ENCODE measurements around the gene PTCH2. TPM values are rescaled to one million over a fixed set of nuclear protein-coding genes. Genes with fewer than 3 reads are reported as not detected.
"Not testable (repeated sequence)": the region's sequence is repeated elsewhere in the genome, so short reads cannot be mapped to it uniquely, and the experiment has no call there.

PTCH2 gene
- total RNA-seq, 4 donors from 2014 or later: 0.66 to 2.6 (median 1.1) TPM

DNA sequence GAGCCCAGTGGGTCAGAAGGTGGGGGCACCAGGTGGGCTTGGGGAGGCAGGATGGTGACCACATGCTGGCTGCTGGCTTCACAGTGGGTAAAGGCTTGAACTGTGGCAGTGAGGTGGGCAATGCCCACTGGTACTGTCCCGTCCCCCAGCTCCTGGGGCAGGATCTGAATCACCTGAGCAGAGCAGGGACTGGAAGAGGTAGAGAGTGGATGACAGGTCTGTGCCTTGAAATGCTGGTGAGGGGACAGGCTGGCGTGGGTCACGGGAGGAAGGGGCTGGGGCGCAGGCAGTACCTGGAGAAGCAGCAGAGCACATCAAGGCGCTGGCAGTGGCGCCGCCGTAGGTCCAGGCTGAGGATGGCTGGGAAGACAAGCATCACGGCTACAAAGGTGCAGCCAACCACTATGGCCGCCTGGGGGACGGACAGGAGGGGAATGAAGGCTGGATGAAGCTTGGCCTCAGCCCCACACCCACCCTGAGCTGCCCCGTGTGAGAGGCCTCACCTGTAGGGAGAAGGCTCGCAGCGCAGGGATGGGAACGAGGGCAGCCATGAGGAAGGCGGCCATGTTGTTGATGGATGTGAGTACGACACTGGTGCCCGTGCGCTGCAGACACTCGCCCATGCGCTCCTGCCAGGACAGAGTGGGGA, 14.9 kb downstream of the PTCH2 start:
- no peaks in the 10 kb centered on the region for H3K27me3 ChIP-seq
- H3K4me1 ChIP-seq: peaks cover 0 to 10% (median 7%) of the 10 kb centered on the region in 4 donors
- no peaks in the 10 kb centered on the region for H3K9me3 ChIP-seq
- H3K4me3 ChIP-seq: no peak overlapping the region
- WGBS: 95% methylated on average over 18 of the region's 21 CpGs
- H3K36me3 ChIP-seq: peaks cover 0 to 18% (median 8%) of the 10 kb centered on the region in 4 donors
- intact Hi-C loops (cut with DNase I): no loop called here
- no peak for DNase-seq (ENCODE audit: extremely low spot score)
- H3K27ac ChIP-seq (replicated peaks in 1 of 4): no peak overlapping the region
- TF ChIP-seq, protein P1, sequence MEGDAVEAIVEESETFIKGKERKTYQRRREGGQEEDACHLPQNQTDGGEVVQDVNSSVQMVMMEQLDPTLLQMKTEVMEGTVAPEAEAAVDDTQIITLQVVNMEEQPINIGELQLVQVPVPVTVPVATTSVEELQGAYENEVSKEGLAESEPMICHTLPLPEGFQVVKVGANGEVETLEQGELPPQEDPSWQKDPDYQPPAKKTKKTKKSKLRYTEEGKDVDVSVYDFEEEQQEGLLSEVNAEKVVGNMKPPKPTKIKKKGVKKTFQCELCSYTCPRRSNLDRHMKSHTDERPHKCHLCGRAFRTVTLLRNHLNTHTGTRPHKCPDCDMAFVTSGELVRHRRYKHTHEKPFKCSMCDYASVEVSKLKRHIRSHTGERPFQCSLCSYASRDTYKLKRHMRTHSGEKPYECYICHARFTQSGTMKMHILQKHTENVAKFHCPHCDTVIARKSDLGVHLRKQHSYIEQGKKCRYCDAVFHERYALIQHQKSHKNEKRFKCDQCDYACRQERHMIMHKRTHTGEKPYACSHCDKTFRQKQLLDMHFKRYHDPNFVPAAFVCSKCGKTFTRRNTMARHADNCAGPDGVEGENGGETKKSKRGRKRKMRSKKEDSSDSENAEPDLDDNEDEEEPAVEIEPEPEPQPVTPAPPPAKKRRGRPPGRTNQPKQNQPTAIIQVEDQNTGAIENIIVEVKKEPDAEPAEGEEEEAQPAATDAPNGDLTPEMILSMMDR (IDR thresholded peaks at IDR 0.05): no peak
- no peak for TF ChIP-seq POLR2A (IDR thresholded peaks at IDR 0.05; ENCODE audit: low read depth)
- no peak for TF ChIP-seq POLR2AphosphoS5 (IDR thresholded peaks at IDR 0.05)
- TF ChIP-seq EP300 (IDR thresholded peaks at IDR 0.05): no peak

DNA sequence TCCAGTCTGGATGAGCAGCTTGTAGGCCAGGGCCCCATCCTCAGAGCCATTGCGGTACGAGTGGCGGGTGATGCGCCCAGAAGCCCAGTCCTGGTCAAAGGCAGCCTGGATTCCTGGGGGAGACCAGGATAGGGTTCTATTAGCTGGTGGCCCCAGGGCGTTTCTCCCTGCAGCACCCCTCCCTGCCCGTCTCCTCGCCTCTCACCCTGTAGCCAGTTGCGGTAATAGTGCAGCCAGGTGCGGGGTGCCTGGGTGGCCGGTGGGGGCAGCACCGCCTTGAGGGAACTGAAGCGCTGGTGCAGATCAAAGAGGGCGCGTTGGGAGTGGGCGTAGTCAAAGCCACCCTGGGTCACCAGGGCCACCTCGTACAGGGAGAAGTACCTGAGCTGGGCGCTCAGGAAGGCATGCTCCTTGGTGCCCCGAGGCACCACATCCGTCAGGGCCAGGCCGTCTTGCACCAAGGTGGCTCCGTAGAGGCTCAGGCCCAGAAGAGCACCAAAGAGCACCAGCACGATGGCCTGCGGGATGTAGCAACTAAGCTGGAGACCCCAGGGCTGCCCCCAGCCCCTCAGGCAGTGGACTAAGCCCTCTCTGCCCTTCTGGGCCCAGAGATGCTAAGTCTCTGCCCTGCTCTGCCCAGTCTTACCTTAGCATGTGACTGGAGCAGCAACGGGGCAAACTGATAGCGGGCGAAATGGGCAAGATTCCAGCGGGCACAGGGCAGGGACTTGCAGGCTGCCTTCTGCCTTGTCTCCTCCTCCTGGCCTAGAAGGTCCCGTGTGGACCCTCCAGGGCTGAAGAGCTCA, 15.7 kb downstream of the PTCH2 start:
- peaks cover 0 to 10% (median 7%) of the 10 kb centered on the region in 4 donors for H3K4me1 ChIP-seq
- DNase-seq (ENCODE audit: extremely low spot score): no peak
- no peak overlapping the region for H3K4me3 ChIP-seq
- H3K27me3 ChIP-seq: no peaks in the 10 kb centered on the region
- no peaks in the 10 kb centered on the region for H3K9me3 ChIP-seq
- peak overlapping the region in 1 of 4 donors; percentile 4 for H3K27ac ChIP-seq (replicated peaks in 1 of 4)
- WGBS: 86% methylated on average over 19 of the region's 28 CpGs
- intact Hi-C loops (cut with DNase I): no loop called here
- TF ChIP-seq POLR2AphosphoS5 (IDR thresholded peaks at IDR 0.05) (no peak), POLR2A (IDR thresholded peaks at IDR 0.05; ENCODE audit: low read depth) (no peak), EP300 (IDR thresholded peaks at IDR 0.05) (no peak)
- TF ChIP-seq, protein P1 (IDR thresholded peaks at IDR 0.05): no peak
- H3K36me3 ChIP-seq: peaks cover 0 to 18% (median 8%) of the 10 kb centered on the region in 4 donors

DNA sequence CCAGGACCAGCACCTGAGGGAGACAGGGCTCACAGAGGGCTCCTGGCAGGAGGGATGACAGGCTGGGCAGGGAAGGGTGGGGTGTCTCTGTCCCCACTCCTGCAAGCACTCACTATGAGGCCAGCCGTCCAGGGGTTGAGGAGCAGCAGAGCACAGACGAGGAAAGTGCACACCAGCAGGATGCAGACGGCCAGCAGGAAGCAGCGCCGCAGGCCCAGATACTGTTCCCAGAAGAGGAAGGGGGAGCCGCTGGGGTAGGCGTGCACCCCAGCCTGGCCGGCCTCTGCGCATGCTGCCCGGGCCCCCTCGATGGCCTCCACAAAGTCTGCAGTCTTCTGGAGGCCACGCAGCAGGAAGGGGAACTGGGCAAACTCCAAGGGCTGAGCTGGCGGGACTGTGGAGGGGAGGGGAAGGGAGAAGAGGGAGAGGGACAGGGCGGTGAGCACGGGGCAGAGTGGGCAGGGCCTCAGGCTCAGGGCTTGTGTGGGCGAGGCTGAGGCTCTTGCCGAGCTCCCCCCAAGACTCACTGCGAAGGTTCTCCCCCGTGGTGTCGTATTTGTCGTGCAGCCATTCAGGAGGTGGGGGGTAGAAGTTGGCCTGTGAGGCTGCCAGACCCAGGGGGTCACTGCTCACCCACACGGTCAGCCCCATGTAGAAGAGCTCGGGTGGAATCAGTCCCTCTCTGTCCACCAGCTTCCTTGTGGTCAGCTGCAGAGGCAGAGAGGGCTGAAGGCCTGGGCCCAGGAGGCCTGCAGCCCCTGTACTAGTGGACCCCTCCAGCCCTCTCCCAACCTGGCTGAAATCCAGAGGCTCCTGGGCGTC, 16.5 kb downstream of the PTCH2 start:
- WGBS: 50% methylated on average over 19 of the region's 24 CpGs
- H3K27me3 ChIP-seq: no peaks in the 10 kb centered on the region
- H3K36me3 ChIP-seq: peaks cover 0 to 18% (median 8%) of the 10 kb centered on the region in 4 donors
- no peaks in the 10 kb centered on the region for H3K9me3 ChIP-seq
- DNase-seq (ENCODE audit: extremely low spot score): no peak
- TF ChIP-seq POLR2A (IDR thresholded peaks at IDR 0.05; ENCODE audit: low read depth): no peak
- peak; percentile 5 to 7 for TF ChIP-seq POLR2AphosphoS5 (IDR thresholded peaks at IDR 0.05)
- no peak for TF ChIP-seq EP300 (IDR thresholded peaks at IDR 0.05)
- H3K4me1 ChIP-seq: peaks cover 0 to 10% (median 7%) of the 10 kb centered on the region in 4 donors
- H3K4me3 ChIP-seq: no peak overlapping the region
- intact Hi-C loops (cut with DNase I): no loop called here
- H3K27ac ChIP-seq (replicated peaks in 1 of 4): peak overlapping the region in 3 of 4 donors; percentile 4 to 18 (median 5)

DNA sequence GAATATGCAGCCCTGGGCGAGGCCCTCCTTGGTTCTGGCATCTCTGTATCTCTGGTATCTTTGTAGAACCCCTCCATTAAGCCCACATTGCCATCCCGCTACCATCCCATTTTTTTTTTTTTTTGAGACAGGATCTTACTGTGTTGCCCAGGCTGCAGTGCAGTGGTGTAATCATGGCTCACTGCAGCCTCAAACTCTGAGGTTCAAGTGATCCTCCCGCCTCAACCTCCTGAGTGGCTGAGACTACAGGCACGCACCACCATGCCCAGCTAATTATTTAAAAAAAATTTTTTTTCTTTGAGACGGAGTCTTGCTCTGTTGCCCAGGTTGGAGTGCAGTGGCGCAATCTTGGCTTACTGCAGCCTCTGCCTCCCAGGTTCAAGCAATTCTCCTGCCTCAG, 18.7 kb downstream of the PTCH2 start:
- peaks cover 0 to 18% (median 8%) of the 10 kb centered on the region in 4 donors for H3K36me3 ChIP-seq
- peaks cover 14 to 27% (median 21%) of the 10 kb centered on the region in 4 donors for H3K4me1 ChIP-seq
- intact Hi-C loops (cut with DNase I): loop anchor here (5.0 kb wide), 1 partner anchor 37 kb away; the partner anchor contains the start of gene BEST4
- not testable (repeated sequence) for DNase-seq (ENCODE audit: extremely low spot score); H3K9me3 ChIP-seq; H3K27ac ChIP-seq (replicated peaks in 1 of 4); H3K27me3 ChIP-seq; H3K4me3 ChIP-seq
- WGBS: 91% methylated on average over 6 of the region's 6 CpGs

DNA sequence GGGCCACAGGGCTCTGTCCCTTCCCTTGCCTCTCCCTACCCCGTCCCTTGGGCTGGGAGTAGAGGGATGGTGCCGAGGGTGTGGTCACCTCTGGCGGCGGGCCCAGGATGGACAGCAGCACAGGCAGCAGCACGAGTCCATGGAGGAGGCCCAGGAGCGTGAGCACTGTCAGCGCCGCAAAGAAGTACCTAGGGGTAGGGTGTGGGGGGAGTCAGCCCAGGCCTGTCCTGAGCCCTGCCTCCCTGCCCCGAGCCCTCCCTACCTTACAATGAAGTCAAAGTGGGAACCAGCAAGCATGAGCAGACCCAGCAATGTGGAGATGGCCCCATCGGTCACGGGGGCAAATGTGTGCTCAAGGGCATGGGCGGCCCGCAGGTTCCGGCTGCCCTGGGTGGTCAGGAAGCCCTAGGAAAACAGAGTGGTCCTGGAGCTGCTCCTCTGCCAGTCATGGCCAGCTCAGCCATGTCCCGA, 20.0 kb downstream of the PTCH2 start:
- no peak overlapping the region for H3K4me3 ChIP-seq
- DNase-seq (ENCODE audit: extremely low spot score): no peak
- H3K27ac ChIP-seq (replicated peaks in 1 of 4): no peak overlapping the region
- H3K4me1 ChIP-seq: peaks cover 23 to 37% (median 32%) of the 10 kb centered on the region in 4 donors
- TF ChIP-seq EP300 (IDR thresholded peaks at IDR 0.05) (no peak), POLR2A (IDR thresholded peaks at IDR 0.05; ENCODE audit: low read depth) (no peak), POLR2AphosphoS5 (IDR thresholded peaks at IDR 0.05) (no peak)
- TF ChIP-seq, protein P1 (IDR thresholded peaks at IDR 0.05): no peak
- H3K27me3 ChIP-seq: no peaks in the 10 kb centered on the region
- H3K36me3 ChIP-seq: peaks cover 0 to 15% (median 5%) of the 10 kb centered on the region in 4 donors
- intact Hi-C loops (cut with DNase I): loop anchor here (5.0 kb wide), 1 partner anchor 36 kb away; the partner anchor contains the start of gene BEST4
- 67% methylated on average over 7 of the region's 15 CpGs for WGBS
- H3K9me3 ChIP-seq: no peaks in the 10 kb centered on the region

All from esophagus muscularis mucosa (tissue), 4 donors.